ENCODE measurements around the gene SHC3. TPM values are rescaled to one million over a fixed set of nuclear protein-coding genes. Genes with fewer than 3 reads are reported as not detected.

Gene SHC3
- total RNA-seq, 4 donors from 2014 or later, result 0.38 to 9.3 (median 4.4) TPM

DNA sequence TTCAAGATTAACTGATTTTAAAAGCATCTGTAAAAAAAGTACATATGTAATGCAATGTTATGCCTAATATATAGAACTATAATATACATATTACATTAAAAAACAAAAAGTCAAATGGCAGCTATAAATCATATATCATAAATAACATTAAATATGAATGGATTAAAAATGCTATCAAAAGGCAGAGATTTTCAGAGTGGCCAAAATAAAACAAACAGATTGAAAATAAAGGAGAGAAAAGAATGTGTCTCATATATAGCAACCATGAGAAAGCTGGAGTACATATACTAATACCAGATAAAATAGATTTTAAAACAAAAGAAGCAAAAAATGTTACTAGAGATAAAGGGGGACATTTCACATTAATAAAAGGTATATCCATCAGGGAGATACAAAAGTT lies 148.8 kb downstream of the SHC3 start:
- H3K9me3 ChIP-seq, result peaks cover 0 to 9% (median 9%) of the 10 kb centered on the region in 3 donors
- intact Hi-C loops (cut with DNase I), result no loop called here

DNA sequence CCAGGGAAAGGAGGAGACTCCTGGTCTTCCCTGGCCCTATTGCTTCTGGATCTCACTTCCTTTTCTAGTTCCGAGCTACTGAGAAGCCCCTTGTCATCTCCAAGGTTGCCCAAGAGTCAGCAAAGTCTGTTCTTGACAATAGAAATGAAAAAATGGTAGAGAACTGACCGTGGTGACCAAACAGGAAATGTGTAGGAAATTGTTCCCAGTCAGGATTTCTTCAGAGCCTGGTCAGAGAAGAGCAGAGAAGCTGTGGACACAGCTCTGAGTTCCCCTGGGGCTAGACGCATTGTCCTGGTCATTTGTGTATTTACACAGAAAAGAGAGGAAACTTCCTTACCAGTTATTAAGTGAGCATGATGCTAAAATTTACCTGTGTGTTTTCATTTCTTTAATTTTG lies 151.7 kb downstream of the SHC3 start:
- Histone ChIP-seq H3K4me1 (peaks cover 6 to 12% (median 9%) of the 10 kb centered on the region in 3 donors), H3K4me3 (no peak overlapping the region), H3K9me3 (peaks cover 0 to 9% (median 9%) of the 10 kb centered on the region in 3 donors), H3K27ac (no peak overlapping the region), H3K27me3 (no peaks in the 10 kb centered on the region), H3K36me3 (no peaks in the 10 kb centered on the region)
- no peak for DNase-seq
- intact Hi-C loops (cut with DNase I), result no loop called here
- WGBS, 2 donors, result 45 to 48% methylated on average over 2 to 3 of the region's 3 CpGs
- TF ChIP-seq, protein P1, sequence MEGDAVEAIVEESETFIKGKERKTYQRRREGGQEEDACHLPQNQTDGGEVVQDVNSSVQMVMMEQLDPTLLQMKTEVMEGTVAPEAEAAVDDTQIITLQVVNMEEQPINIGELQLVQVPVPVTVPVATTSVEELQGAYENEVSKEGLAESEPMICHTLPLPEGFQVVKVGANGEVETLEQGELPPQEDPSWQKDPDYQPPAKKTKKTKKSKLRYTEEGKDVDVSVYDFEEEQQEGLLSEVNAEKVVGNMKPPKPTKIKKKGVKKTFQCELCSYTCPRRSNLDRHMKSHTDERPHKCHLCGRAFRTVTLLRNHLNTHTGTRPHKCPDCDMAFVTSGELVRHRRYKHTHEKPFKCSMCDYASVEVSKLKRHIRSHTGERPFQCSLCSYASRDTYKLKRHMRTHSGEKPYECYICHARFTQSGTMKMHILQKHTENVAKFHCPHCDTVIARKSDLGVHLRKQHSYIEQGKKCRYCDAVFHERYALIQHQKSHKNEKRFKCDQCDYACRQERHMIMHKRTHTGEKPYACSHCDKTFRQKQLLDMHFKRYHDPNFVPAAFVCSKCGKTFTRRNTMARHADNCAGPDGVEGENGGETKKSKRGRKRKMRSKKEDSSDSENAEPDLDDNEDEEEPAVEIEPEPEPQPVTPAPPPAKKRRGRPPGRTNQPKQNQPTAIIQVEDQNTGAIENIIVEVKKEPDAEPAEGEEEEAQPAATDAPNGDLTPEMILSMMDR (IDR thresholded peaks at IDR 0.05), result no peak
- no peak for TF ChIP-seq POLR2A (IDR thresholded peaks at IDR 0.05)

More for the DNA sequence above, 148.8 kb downstream of the SHC3 start:
- no peak for DNase-seq
- no peak overlapping the region for H3K4me3 ChIP-seq
- no peak overlapping the region for H3K27ac ChIP-seq
- TF ChIP-seq POLR2A (IDR thresholded peaks at IDR 0.05), result no peak
- TF ChIP-seq, protein P1 (IDR thresholded peaks at IDR 0.05), result no peak
- H3K4me1 ChIP-seq, result no peaks in the 10 kb centered on the region
- no peaks in the 10 kb centered on the region for H3K36me3 ChIP-seq
- no peaks in the 10 kb centered on the region for H3K27me3 ChIP-seq

DNA sequence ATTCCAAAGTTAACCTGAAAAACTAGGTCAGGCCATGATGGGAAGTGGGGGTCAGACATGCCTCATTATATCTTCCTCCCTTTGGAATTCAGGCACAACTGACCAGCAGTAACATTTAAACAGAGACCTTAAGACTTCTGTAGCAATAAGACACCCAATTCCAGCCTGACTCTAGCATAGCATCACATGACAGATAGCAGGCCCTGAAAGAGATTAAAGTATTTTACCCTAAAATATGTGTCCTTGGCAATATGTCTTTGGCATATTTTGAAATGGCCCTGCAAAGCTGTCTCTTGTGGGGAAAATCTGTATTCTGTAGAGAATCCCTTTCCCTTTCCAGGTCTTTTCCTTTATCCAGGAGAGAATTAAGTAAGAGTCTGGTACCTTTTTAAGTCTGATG lies 153.1 kb downstream of the SHC3 start:
- Histone ChIP-seq H3K4me1 (peaks cover 10 to 25% (median 13%) of the 10 kb centered on the region in 3 donors), H3K27me3 (no peaks in the 10 kb centered on the region), H3K4me3 (no peak overlapping the region), H3K27ac (peak overlapping the region in 2 of 4 donors; percentile 27 to 51), H3K9me3 (peaks cover 0 to 9% (median 7%) of the 10 kb centered on the region in 3 donors), H3K36me3 (no peaks in the 10 kb centered on the region)
- intact Hi-C loops (cut with DNase I), result no loop called here
- TF ChIP-seq, protein P1 (IDR thresholded peaks at IDR 0.05), result no peak
- no peak for TF ChIP-seq POLR2A (IDR thresholded peaks at IDR 0.05)
- no peak for DNase-seq

GRCh38 chr9:89024727-89025126 lies 153.9 kb downstream of the SHC3 start:
- H3K4me1 ChIP-seq, result peaks cover 10 to 25% (median 13%) of the 10 kb centered on the region in 3 donors
- H3K36me3 ChIP-seq, result no peaks in the 10 kb centered on the region
- intact Hi-C loops (cut with DNase I), result no loop called here
- DNase-seq, result no peak
- no peak overlapping the region for H3K4me3 ChIP-seq
- H3K9me3 ChIP-seq, result peaks cover 0 to 5% (median 0%) of the 10 kb centered on the region in 3 donors
- WGBS, 2 donors, result 77 to 89% methylated on average over 4 of the region's 4 CpGs
- H3K27ac ChIP-seq, result peak overlapping the region in 1 of 4 donors; percentile 51
- no peaks in the 10 kb centered on the region for H3K27me3 ChIP-seq
- TF ChIP-seq POLR2A (IDR thresholded peaks at IDR 0.05), result no peak
- TF ChIP-seq, protein P1 (IDR thresholded peaks at IDR 0.05), result no peak

DNA sequence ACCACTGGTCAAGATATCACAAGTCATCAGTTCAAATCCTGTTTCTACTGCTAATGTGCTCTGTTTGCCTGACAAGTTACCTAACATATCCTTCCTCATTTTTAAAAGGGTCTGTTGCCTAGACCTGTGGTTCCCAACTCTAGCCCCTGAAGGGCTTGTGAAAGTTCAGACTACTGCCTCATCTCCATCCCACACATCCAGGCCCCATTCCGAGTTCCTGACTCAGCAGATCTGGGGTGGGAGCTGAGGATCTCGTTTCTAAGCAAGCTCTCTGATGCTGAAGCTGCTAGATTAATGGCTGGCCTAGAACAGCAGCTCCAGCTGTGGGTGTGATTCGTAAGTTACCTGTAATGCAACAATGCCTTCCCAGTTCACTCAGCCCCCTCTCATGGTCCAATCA lies 154.9 kb downstream of the SHC3 start:
- H3K9me3 ChIP-seq, result no peaks in the 10 kb centered on the region
- H3K27me3 ChIP-seq, result no peaks in the 10 kb centered on the region
- peak overlapping the region in 3 of 4 donors; percentile 4 to 63 (median 62) for H3K27ac ChIP-seq
- TF ChIP-seq POLR2A (IDR thresholded peaks at IDR 0.05), result no peak
- TF ChIP-seq, protein P1 (IDR thresholded peaks at IDR 0.05), result no peak
- H3K4me3 ChIP-seq, result no peak overlapping the region
- H3K36me3 ChIP-seq, result no peaks in the 10 kb centered on the region
- 65 to 68% methylated on average over 2 to 3 of the region's 3 CpGs for WGBS, 2 donors
- DNase-seq, result no peak
- intact Hi-C loops (cut with DNase I), result no loop called here
- peaks cover 10 to 25% (median 13%) of the 10 kb centered on the region in 3 donors for H3K4me1 ChIP-seq

All from esophagus squamous epithelium (tissue), 5 donors.